Measurements from ENCODE around the gene MGAT3. TPM values are rescaled to one million over a fixed set of nuclear protein-coding genes. Genes with fewer than 3 reads are reported as not detected.
"Not testable (repeated sequence)": the region's sequence is repeated elsewhere in the genome, so short reads cannot be mapped to it uniquely, and the experiment has no call there.

The MGAT3 gene, protein sequence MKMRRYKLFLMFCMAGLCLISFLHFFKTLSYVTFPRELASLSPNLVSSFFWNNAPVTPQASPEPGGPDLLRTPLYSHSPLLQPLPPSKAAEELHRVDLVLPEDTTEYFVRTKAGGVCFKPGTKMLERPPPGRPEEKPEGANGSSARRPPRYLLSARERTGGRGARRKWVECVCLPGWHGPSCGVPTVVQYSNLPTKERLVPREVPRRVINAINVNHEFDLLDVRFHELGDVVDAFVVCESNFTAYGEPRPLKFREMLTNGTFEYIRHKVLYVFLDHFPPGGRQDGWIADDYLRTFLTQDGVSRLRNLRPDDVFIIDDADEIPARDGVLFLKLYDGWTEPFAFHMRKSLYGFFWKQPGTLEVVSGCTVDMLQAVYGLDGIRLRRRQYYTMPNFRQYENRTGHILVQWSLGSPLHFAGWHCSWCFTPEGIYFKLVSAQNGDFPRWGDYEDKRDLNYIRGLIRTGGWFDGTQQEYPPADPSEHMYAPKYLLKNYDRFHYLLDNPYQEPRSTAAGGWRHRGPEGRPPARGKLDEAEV
- polyA plus RNA-seq (ENCODE audit: insufficient read length in 4 of 4) = 10 to 100 TPM; 14.6 to 27.5 (median 21.3) TPM

- no peak for DNase-seq (ENCODE audit: low read depth in 4 of 4, low spot score in 3 of 4)
These were observed at the start of gene MGAT3 for GRCh38 chr22:39456522-39457197. Gene MGAT3 (plus strand): TSS chr22:39457012. CDS start chr22:39487348, 30,336 bp downstream.

- no peak for DNase-seq (ENCODE audit: low read depth in 4 of 4, low spot score in 3 of 4)
These were observed 48.6 kb upstream of the MGAT3 start for GRCh38 chr22:39408173-39408572.

- DNase-seq (ENCODE audit: low read depth in 4 of 4, low spot score in 3 of 4) = no peak
These were observed 48.0 kb upstream of the MGAT3 start for GRCh38 chr22:39408807-39409206.

DNA sequence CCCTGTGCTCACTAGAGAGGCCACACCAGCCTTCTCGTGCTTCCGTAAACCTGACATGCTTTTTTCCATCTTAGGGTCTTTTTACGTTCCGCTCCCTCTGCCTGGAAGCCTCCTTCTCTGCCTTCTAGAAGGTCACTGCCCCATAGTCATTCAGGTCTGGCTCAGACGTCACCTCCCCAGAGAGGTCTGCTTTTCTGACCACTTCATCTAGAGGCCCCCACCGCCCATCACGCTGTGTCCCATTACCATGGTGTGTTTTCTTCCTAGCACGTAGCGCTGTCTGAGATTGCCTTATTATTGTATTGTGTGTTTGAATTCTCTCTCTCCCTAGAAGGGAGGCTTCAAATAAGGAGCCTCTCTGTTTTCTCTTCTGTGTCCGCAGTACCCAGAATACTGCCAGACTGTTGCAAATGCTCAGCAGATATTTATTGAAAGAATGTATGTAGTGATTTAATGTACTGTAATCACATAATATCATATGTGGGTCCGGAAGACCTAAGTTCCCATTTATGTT lies 47.2 kb upstream of the MGAT3 start:
- DNase-seq (ENCODE audit: low read depth in 4 of 4, low spot score in 3 of 4) = no peak

- DNase-seq (ENCODE audit: low read depth in 4 of 4, low spot score in 3 of 4) = no peak
These were observed 46.5 kb upstream of the MGAT3 start for GRCh38 chr22:39410264-39410663.

- DNase-seq (ENCODE audit: low read depth in 4 of 4, low spot score in 3 of 4) = not testable (repeated sequence)
These were observed 44.9 kb upstream of the MGAT3 start for GRCh38 chr22:39411828-39412365.

GRCh38 chr22:39413204-39413603 lies 43.6 kb upstream of the MGAT3 start:
- DNase-seq (ENCODE audit: low read depth in 4 of 4, low spot score in 3 of 4) = not testable (repeated sequence)

DNA sequence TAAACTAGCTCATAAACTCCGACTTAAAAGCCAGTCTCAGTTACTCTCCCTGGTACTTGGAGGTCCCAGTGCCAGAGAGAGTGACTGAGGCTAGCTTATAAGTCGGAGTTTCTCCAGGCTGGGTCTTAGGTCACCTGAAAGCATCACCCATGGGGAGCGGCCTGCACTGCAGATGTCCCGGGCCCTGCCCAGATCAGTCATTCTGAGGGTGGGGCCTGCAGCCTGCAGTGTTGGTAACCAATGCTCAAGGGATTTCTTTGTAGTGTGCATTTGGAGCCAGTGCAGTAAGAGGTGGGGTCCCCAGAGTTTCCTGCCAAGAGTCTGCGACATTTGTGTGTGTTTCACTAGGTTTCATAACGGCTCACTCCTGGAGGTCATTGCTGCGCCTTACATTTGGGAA lies 42.4 kb upstream of the MGAT3 start:
- no peak for DNase-seq (ENCODE audit: low read depth in 4 of 4, low spot score in 3 of 4)

DNA sequence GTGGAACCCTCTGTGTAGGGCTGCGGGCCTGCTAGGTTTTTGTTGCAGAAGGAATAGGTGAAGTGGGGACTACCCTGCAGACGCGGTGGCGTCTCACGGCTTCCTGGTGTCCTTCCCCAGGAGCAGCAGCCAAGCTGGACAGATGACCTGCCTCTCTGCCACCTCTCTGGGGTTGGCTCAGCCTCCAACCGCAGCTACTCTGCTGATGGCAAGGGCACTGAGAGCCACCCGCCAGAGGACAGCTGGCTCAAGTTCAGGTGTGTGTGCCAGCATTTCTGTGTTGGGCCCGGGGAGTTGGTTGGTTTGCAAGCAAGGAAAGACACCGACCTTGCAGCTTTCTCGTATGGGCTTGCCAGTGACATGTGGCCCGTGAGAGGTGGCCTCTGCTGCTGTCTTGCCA lies 41.9 kb upstream of the MGAT3 start:
- DNase-seq (ENCODE audit: low read depth in 4 of 4, low spot score in 3 of 4) = no peak

DNA sequence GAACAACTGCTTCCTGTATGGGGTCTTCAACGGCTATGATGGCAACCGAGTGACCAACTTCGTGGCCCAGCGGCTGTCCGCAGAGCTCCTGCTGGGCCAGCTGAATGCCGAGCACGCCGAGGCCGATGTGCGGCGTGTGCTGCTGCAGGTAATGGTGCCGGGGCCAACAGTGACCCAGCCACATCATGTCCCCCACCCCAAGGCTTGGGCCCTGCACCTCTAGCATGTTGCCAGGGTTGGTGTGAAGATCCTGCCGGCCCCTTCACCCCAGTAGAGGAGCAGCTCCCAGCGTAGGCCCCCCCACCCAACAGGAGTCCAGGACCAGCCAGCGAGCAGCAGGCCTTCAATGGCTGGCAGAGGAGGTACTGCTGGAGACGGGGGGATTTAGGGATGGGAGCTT lies 41.3 kb upstream of the MGAT3 start:
- no peak for DNase-seq (ENCODE audit: low read depth in 4 of 4, low spot score in 3 of 4)

- DNase-seq (ENCODE audit: low read depth in 4 of 4, low spot score in 3 of 4) = no peak
These were observed 40.5 kb upstream of the MGAT3 start for GRCh38 chr22:39416319-39416718.

GRCh38 chr22:39417641-39418040 lies 39.2 kb upstream of the MGAT3 start:
- no peak for DNase-seq (ENCODE audit: low read depth in 4 of 4, low spot score in 3 of 4)

- DNase-seq (ENCODE audit: low read depth in 4 of 4, low spot score in 3 of 4) = no peak
These were observed 38.1 kb upstream of the MGAT3 start for GRCh38 chr22:39418696-39419095.

- no peak for DNase-seq (ENCODE audit: low read depth in 4 of 4, low spot score in 3 of 4)
These were observed 37.7 kb upstream of the MGAT3 start for GRCh38 chr22:39419096-39419495.

GRCh38 chr22:39419911-39420310 lies 36.9 kb upstream of the MGAT3 start:
- no peak for DNase-seq (ENCODE audit: low read depth in 4 of 4, low spot score in 3 of 4)

- DNase-seq (ENCODE audit: low read depth in 4 of 4, low spot score in 3 of 4) = no peak
These were observed 35.1 kb upstream of the MGAT3 start for GRCh38 chr22:39421691-39422090.

DNA sequence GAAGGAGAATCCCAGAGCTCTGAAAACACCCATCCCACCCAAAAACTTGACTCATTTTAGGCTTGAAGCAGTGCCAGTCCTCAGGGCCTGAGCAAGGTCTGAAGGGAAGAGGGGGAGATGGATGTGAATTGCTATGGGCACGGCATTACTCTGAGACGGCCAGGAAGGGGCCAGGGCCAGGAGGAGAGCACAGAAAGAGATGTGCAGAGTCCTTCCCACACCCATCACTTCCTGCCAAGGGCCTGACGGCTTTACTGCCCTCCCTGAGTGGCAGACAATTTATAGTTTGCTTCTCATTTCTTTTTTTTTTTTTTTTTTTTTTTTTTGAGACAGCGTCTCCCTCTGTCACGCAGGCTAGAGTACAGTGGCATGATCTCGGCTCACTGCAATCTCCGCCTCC lies 34.7 kb upstream of the MGAT3 start:
- DNase-seq (ENCODE audit: low read depth in 4 of 4, low spot score in 3 of 4) = no peak

- no peak for DNase-seq (ENCODE audit: low read depth in 4 of 4, low spot score in 3 of 4)
These were observed 34.1 kb upstream of the MGAT3 start for GRCh38 chr22:39422721-39423120.

GRCh38 chr22:39423976-39424375 lies 32.8 kb upstream of the MGAT3 start:
- DNase-seq (ENCODE audit: low read depth in 4 of 4, low spot score in 3 of 4) = no peak

DNA sequence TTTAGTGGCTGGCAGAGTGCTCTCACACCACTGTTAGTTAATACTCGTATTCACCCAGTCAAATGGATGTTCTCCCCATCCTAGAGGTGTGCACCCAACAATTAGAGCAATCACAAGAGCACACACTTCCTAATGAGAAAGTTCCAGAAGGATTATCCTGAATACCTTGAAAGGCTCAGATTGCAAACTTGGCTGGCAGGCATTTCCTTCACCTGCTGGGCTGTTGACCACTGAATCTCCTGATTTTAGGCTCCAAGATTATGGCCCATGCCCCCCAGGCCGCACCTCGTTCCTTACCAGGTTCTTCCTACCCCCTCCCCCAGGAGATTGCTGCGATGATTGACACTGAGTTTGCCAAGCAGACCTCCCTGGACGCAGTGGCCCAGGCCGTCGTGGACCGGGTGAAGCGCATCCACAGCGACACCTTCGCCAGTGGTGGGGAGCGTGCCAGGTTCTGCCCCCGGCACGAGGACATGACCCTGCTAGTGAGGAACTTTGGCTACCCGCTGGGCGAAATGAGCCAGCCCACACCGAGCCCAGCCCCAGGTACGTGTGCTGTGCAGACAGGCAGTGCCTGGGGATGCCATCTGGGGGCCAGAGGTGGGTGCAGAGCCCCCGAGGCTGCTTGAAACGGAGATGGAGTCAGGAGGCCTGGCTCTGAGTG lies 30.3 kb upstream of the MGAT3 start:
- DNase-seq (ENCODE audit: low read depth in 4 of 4, low spot score in 3 of 4) = no peak

Data from left renal pelvis (tissue), 4 donors.